ENCODE results near the gene PCBP3. TPM values are rescaled to one million over a fixed set of nuclear protein-coding genes. Genes with fewer than 3 reads are reported as not detected.

The PCBP3 gene
- total RNA-seq, 1 experiment from 2014 or later: not detected

- ATAC-seq (no peak), DNase-seq (ENCODE audit: low read depth, low spot score) (no peak)
These were observed 346.7 kb downstream of the PCBP3 start for GRCh38 chr21:45990049-45990711.

GRCh38 chr21:45990741-45991605, 347.4 kb downstream of the PCBP3 start:
- Histone ChIP-seq H3K36me3 (ENCODE audit: control insufficient read depth, insufficient read depth, low read length) (no peaks in the 10 kb centered on the region), H3K27me3 (ENCODE audit: control insufficient read depth, insufficient read depth, low read length) (no peaks in the 10 kb centered on the region), H3K4me3 (ENCODE audit: low read depth in 2 of 2, low read length in 2 of 2) (no peak overlapping the region), H3K27ac (ENCODE audit: low read length) (no peak overlapping the region), H3K9me3 (ENCODE audit: control insufficient read depth, insufficient read depth, low read depth, low read length) (no peaks in the 10 kb centered on the region), H3K4me1 (ENCODE audit: control insufficient read depth, insufficient read depth, low read length) (peaks cover 7% of the 10 kb centered on the region)
- no peak for TF ChIP-seq TCF7L2 (IDR thresholded peaks at IDR 0.05; ENCODE audit: low read depth, low read length)
- TF ChIP-seq CTCF (IDR thresholded peaks at IDR 0.05): no peak
- no peak for TF ChIP-seq POLR2AphosphoS5 (IDR thresholded peaks at IDR 0.05; ENCODE audit: low read depth, low read length)
- in situ Hi-C loops (cut with HindIII; ENCODE audit: low pct_unique_long_range_greater_than_20kb, low sequenced_read_pairs) (no loop called here), intact Hi-C loops (cut with micrococcal nuclease; ENCODE audit: unreplicated experiment) (no loop called here)
- CTCF ChIA-PET: no interaction called here
- ATAC-seq (no peak), DNase-seq (ENCODE audit: low read depth, low spot score) (no peak)
- BruUV-seq (replicated peaks): no TSS peak
- POLR2A ChIA-PET: no interaction called here

More at GRCh38 chr21:45990049-45990711, 346.7 kb downstream of the PCBP3 start:
- intact Hi-C loops (cut with micrococcal nuclease; ENCODE audit: unreplicated experiment) (no loop called here), in situ Hi-C loops (cut with HindIII; ENCODE audit: low pct_unique_long_range_greater_than_20kb, low sequenced_read_pairs) (no loop called here)
- Histone ChIP-seq H3K9me3 (ENCODE audit: control insufficient read depth, insufficient read depth, low read depth, low read length) (no peaks in the 10 kb centered on the region), H3K4me1 (ENCODE audit: control insufficient read depth, insufficient read depth, low read length) (peaks cover under 1% of the 10 kb centered on the region; the same call in 1 of the 2 replicates), H3K36me3 (ENCODE audit: control insufficient read depth, insufficient read depth, low read length) (no peaks in the 10 kb centered on the region), H3K27me3 (ENCODE audit: control insufficient read depth, insufficient read depth, low read length) (no peaks in the 10 kb centered on the region), H3K4me3 (ENCODE audit: low read depth in 2 of 2, low read length in 2 of 2) (no peak overlapping the region), H3K27ac (ENCODE audit: low read length) (no peak overlapping the region)
- ChIA-PET POLR2A (no interaction called here), CTCF (no interaction called here)
- TF ChIP-seq REST (IDR thresholded peaks at IDR 0.05; ENCODE audit: insufficient read depth in 1 of 2, low read depth in 2 of 2, low read length in 1 of 2): no peak
- TF ChIP-seq CTCF (IDR thresholded peaks at IDR 0.05): no peak
- BruUV-seq (replicated peaks): no TSS peak

Data from Panc1 (cell line).